Measurements from ENCODE around the gene LGALS13.

The LGALS13 gene

DNA sequence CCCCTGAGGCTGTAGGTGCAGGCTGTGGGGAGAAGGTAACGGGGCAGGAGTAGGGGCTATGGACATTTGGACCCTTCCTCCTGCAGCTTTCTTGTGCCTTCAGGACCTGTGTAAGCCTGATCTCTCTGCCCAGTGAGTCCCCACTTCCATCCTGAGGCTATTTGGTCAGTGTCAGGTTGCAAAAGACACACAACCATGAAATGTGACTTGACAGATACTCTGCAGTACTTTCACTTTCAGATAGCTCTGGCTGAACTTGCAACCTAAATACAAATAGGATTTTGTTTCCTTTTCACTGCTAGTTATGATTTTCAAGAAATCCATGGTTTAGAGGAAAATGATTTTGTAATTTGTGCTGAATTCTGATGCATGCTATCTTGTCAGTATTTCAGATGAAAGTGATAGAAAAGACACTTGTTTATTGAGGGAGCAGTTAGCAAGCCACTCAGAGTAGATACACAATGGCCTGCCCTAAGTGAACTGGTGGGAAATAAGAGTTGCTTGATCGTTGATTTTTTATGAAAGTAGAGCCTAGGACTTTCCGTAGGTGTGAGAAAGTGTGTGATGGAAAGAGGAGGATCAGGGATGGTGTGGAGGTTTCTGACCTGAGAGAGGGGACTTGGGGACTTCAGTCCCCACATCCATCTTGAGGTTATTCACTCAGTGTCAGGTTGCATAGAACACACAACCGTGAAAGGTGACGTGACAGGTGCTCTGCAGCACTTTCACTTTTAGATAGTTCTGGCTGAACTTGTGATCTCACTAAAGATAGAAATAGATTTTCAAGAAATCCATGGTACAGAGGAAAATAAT lies 44.3 kb upstream of the LGALS13 start:
- DNase-seq (ENCODE audit: low spot score) (no peak), ATAC-seq (ENCODE audit: low read depth) (peak; percentile 48; the same call in 1 of the 3 replicates)
- H3K9me3 ChIP-seq (ENCODE audit: severe bottlenecking), result no peaks in the 10 kb centered on the region
- H3K27me3 ChIP-seq (ENCODE audit: insufficient read depth, poor library complexity, severe bottlenecking), result no peaks in the 10 kb centered on the region
- H3K36me3 ChIP-seq (ENCODE audit: low read depth), result no peaks in the 10 kb centered on the region
- TF ChIP-seq, protein P1, sequence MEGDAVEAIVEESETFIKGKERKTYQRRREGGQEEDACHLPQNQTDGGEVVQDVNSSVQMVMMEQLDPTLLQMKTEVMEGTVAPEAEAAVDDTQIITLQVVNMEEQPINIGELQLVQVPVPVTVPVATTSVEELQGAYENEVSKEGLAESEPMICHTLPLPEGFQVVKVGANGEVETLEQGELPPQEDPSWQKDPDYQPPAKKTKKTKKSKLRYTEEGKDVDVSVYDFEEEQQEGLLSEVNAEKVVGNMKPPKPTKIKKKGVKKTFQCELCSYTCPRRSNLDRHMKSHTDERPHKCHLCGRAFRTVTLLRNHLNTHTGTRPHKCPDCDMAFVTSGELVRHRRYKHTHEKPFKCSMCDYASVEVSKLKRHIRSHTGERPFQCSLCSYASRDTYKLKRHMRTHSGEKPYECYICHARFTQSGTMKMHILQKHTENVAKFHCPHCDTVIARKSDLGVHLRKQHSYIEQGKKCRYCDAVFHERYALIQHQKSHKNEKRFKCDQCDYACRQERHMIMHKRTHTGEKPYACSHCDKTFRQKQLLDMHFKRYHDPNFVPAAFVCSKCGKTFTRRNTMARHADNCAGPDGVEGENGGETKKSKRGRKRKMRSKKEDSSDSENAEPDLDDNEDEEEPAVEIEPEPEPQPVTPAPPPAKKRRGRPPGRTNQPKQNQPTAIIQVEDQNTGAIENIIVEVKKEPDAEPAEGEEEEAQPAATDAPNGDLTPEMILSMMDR (IDR thresholded peaks at IDR 0.05; ENCODE audit: poor library complexity, severe bottlenecking), result no peak
- no peak overlapping the region for H3K27ac ChIP-seq (ENCODE audit: poor library complexity, severe bottlenecking)
- H3K4me3 ChIP-seq (ENCODE audit: severe bottlenecking), result no peak overlapping the region
- no peaks in the 10 kb centered on the region for H3K4me1 ChIP-seq (ENCODE audit: insufficient read depth, poor library complexity, severe bottlenecking)

DNA sequence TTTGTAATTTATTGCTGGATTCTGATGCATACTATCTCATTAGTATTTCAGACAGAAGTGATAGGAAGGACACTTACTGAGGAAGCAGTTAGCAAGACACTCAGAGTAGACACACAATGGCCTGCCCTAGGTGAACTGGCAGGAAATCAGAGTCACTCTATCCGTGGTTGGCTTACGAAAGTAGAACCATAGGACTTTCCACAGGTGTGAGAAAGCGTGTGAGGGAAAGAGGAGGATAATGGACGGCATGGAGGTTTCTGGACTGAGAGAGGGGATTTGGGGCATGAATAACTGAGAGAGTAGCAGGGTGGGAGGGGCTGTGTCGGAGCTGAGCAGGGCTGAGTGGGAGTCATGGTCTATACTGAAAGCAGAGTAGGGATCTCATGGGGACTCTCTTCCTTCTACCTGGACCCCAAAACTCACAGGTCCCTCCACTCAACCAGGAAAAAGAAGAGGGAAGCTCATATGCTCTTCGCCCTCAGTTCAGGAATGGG lies 43.7 kb upstream of the LGALS13 start:
- DNase-seq (ENCODE audit: low spot score) (no peak), ATAC-seq (ENCODE audit: low read depth) (no peak)
- Histone ChIP-seq H3K27ac (ENCODE audit: poor library complexity, severe bottlenecking) (no peak overlapping the region), H3K4me3 (ENCODE audit: severe bottlenecking) (no peak overlapping the region), H3K9me3 (ENCODE audit: severe bottlenecking) (no peaks in the 10 kb centered on the region), H3K36me3 (ENCODE audit: low read depth) (no peaks in the 10 kb centered on the region), H3K27me3 (ENCODE audit: insufficient read depth, poor library complexity, severe bottlenecking) (no peaks in the 10 kb centered on the region), H3K4me1 (ENCODE audit: insufficient read depth, poor library complexity, severe bottlenecking) (peaks cover 5% of the 10 kb centered on the region)
- TF ChIP-seq, protein P1 (IDR thresholded peaks at IDR 0.05; ENCODE audit: poor library complexity, severe bottlenecking), result no peak

DNA sequence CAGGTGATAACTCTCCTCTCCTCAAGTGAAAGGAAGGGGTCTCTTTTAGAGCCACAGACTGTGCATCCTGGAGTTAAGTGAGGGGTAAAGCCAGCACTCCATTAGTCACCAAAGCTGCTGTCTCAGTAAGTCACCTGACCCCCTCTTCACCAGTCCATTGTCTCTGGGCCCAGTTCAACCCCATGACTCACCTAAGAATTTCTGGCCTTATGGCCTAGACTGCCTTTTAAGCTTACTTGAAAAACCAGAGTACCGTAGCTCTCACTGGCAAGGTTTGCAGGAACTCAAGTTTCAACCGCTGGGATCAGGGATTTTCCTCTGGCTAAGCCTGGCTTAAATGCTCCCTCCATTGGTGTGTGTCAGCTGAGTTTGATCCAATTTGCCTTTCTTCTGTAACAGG lies 38.9 kb upstream of the LGALS13 start:
- Histone ChIP-seq H3K27ac (ENCODE audit: poor library complexity, severe bottlenecking) (no peak overlapping the region), H3K9me3 (ENCODE audit: severe bottlenecking) (no peaks in the 10 kb centered on the region), H3K4me3 (ENCODE audit: severe bottlenecking) (no peak overlapping the region), H3K27me3 (ENCODE audit: insufficient read depth, poor library complexity, severe bottlenecking) (no peaks in the 10 kb centered on the region), H3K36me3 (ENCODE audit: low read depth) (no peaks in the 10 kb centered on the region), H3K4me1 (ENCODE audit: insufficient read depth, poor library complexity, severe bottlenecking) (peaks cover 6% of the 10 kb centered on the region)
- TF ChIP-seq, protein P1 (IDR thresholded peaks at IDR 0.05; ENCODE audit: poor library complexity, severe bottlenecking), result no peak
- no peak for DNase-seq (ENCODE audit: low spot score)
- peak; percentile 90 for ATAC-seq (ENCODE audit: low read depth)

DNA sequence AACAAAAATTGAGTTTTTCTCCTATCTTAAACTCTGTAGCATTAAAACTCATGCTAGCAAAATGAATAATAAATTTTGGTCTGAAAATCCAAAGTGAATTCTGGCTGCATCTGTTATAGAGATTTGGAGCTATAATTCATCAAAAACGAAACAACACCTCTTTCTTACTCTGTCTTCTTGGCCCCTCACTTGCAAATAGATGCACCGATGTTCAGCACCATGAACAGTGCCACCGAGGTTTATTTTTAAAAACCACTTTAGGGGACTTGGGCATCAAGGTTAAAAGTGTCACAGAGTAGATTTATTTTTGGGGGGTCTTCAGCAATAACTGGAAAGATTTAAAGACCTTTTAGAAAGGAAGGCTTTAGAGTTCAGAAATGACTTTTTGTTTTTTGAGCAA lies 36.3 kb upstream of the LGALS13 start:
- ATAC-seq (ENCODE audit: low read depth) (no peak), DNase-seq (ENCODE audit: low spot score) (no peak)
- Histone ChIP-seq H3K4me3 (ENCODE audit: severe bottlenecking) (no peak overlapping the region), H3K9me3 (ENCODE audit: severe bottlenecking) (no peaks in the 10 kb centered on the region), H3K4me1 (ENCODE audit: insufficient read depth, poor library complexity, severe bottlenecking) (peaks cover 6% of the 10 kb centered on the region), H3K27me3 (ENCODE audit: insufficient read depth, poor library complexity, severe bottlenecking) (no peaks in the 10 kb centered on the region), H3K27ac (ENCODE audit: poor library complexity, severe bottlenecking) (no peak overlapping the region), H3K36me3 (ENCODE audit: low read depth) (no peaks in the 10 kb centered on the region)
- TF ChIP-seq, protein P1 (IDR thresholded peaks at IDR 0.05; ENCODE audit: poor library complexity, severe bottlenecking), result no peak

DNA sequence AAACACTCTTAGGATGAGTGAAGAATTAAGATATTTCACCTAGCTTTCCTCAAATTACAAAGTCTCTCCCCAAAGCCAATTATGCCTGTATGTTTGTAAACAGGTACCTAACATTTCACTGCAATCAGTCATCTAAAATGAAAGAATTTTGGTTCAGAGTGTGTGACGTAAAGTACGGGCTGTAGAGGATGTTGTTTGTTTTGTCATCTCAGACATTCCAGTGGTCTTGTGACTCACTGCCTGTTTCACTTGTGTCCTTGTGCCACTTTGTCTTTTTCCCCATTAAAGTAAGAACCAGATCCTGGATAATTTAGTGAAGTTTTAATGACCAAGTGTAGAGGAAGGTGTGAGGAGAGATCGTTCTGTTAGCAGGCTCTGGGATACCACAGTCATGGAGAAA lies 33.7 kb upstream of the LGALS13 start:
- TF ChIP-seq, protein P1 (IDR thresholded peaks at IDR 0.05; ENCODE audit: poor library complexity, severe bottlenecking), result no peak
- Histone ChIP-seq H3K27ac (ENCODE audit: poor library complexity, severe bottlenecking) (no peak overlapping the region), H3K36me3 (ENCODE audit: low read depth) (no peaks in the 10 kb centered on the region), H3K4me1 (ENCODE audit: insufficient read depth, poor library complexity, severe bottlenecking) (peaks cover 2% of the 10 kb centered on the region), H3K9me3 (ENCODE audit: severe bottlenecking) (no peaks in the 10 kb centered on the region), H3K4me3 (ENCODE audit: severe bottlenecking) (no peak overlapping the region), H3K27me3 (ENCODE audit: insufficient read depth, poor library complexity, severe bottlenecking) (no peaks in the 10 kb centered on the region)
- DNase-seq (ENCODE audit: low spot score), result no peak
- no peak; the same call in 2 of the 3 replicates for ATAC-seq (ENCODE audit: low read depth)
